GM12874 (cell line): Measurements from ENCODE around the gene MAGEA9B.

Experiments
- CTCF ChIP-seq: IDR thresholded peaks from 2 replicates; pipeline ENCODE4 v1.5.1; 2011; ENCODE audit warnings: low read depth, mild to moderate bottlenecking, control low read depth, low read length, moderate library complexity; ENCODE audit not compliant: insufficient read depth

Gene MAGEA9B

GRCh38 chrX:149540621-149541520 is 46.4 kb downstream of the MAGEA9B start, which contains the start of gene EOLA1:
Gene EOLA1 (plus strand): TSS chrX:149541012. CDS start chrX:149545631, 4,619 bp downstream.
- TF ChIP-seq CTCF, result no peak

GRCh38 chrX:149540131-149540620 is 47.1 kb downstream of the MAGEA9B start:
- no peak for TF ChIP-seq CTCF

- TF ChIP-seq CTCF, result no peak
Measured at GRCh38 chrX:149539283-149540130, 47.8 kb downstream of the MAGEA9B start.
